Urothelium cell line (cell line): ENCODE results near the gene SLC44A5.
"Not testable (repeated sequence)": the region's sequence is repeated elsewhere in the genome, so short reads cannot be mapped to it uniquely, and the experiment has no call there.

ENCODE experiments used
- DNase-seq: peaks from one replicate; pipeline ENCODE4 v3.0.0; 2011; ENCODE audit warnings: low spot score, mixed read lengths
- FAIRE-seq: peaks from 2 replicates; lab custom pipeline; 2011; peaks lifted over from hg19 to GRCh38; lab: Jason Lieb, UNC

Gene SLC44A5

GRCh38 chr1:75528001-75528400 is 82.9 kb downstream of the SLC44A5 start:
- DNase-seq = no peak
- FAIRE-seq = no peak

GRCh38 chr1:75522389-75522788 is 88.5 kb downstream of the SLC44A5 start:
- DNase-seq = no peak
- FAIRE-seq = no peak

- no peak for FAIRE-seq
- no peak for DNase-seq
Observed at GRCh38 chr1:75521658-75522057, 89.3 kb downstream of the SLC44A5 start.

- DNase-seq (no peak), FAIRE-seq (no peak)
Observed at GRCh38 chr1:75520862-75521475, 89.9 kb downstream of the SLC44A5 start.

- DNase-seq (no peak), FAIRE-seq (no peak)
Observed at GRCh38 chr1:75519651-75520427, 91.1 kb downstream of the SLC44A5 start.

GRCh38 chr1:75518686-75519085 is 92.2 kb downstream of the SLC44A5 start:
- no peak for DNase-seq
- FAIRE-seq = no peak

GRCh38 chr1:75514270-75514669 is 96.6 kb downstream of the SLC44A5 start:
- no peak for DNase-seq
- no peak for FAIRE-seq

- DNase-seq (no peak), FAIRE-seq (no peak)
Observed at GRCh38 chr1:75506976-75507375, 103.9 kb downstream of the SLC44A5 start.

- FAIRE-seq (no peak), DNase-seq (no peak)
Observed at GRCh38 chr1:75503221-75503974, 107.5 kb downstream of the SLC44A5 start.

GRCh38 chr1:75502776-75503175 is 108.1 kb downstream of the SLC44A5 start:
- DNase-seq (peak; percentile 8), FAIRE-seq (no peak)

- DNase-seq (no peak), FAIRE-seq (no peak)
Observed at GRCh38 chr1:75501577-75502295, 109.2 kb downstream of the SLC44A5 start.

- no peak for FAIRE-seq
- no peak for DNase-seq
Observed at GRCh38 chr1:75492011-75492410, 118.9 kb downstream of the SLC44A5 start.

- DNase-seq (no peak), FAIRE-seq (no peak)
Observed at GRCh38 chr1:75487399-75487798, 123.5 kb downstream of the SLC44A5 start.

- FAIRE-seq (no peak), DNase-seq (no peak)
Observed at GRCh38 chr1:75484789-75485188, 126.1 kb downstream of the SLC44A5 start.

GRCh38 chr1:75482951-75483350 is 128.0 kb downstream of the SLC44A5 start:
- FAIRE-seq (no peak), DNase-seq (no peak)

GRCh38 chr1:75476486-75476885 is 134.4 kb downstream of the SLC44A5 start:
- not testable (repeated sequence) for DNase-seq, FAIRE-seq

GRCh38 chr1:75475696-75476095 is 135.2 kb downstream of the SLC44A5 start:
- DNase-seq (no peak), FAIRE-seq (no peak)

- FAIRE-seq = no peak
- no peak for DNase-seq
Observed at GRCh38 chr1:75472971-75473603, 137.8 kb downstream of the SLC44A5 start.

- DNase-seq = no peak
- no peak for FAIRE-seq
Observed at GRCh38 chr1:75472089-75472970, 138.6 kb downstream of the SLC44A5 start.

- DNase-seq (no peak), FAIRE-seq (no peak)
Observed at GRCh38 chr1:75471252-75471651, 139.7 kb downstream of the SLC44A5 start.
